ENCODE measurements around the gene ZBTB45.
A peak's percentile ranks its signal among the peaks of the same experiment; 100 is the strongest.
"Not testable (repeated sequence)": the region's sequence is repeated elsewhere in the genome, so short reads cannot be mapped to it uniquely, and the experiment has no call there.

The ZBTB45 gene

DNA sequence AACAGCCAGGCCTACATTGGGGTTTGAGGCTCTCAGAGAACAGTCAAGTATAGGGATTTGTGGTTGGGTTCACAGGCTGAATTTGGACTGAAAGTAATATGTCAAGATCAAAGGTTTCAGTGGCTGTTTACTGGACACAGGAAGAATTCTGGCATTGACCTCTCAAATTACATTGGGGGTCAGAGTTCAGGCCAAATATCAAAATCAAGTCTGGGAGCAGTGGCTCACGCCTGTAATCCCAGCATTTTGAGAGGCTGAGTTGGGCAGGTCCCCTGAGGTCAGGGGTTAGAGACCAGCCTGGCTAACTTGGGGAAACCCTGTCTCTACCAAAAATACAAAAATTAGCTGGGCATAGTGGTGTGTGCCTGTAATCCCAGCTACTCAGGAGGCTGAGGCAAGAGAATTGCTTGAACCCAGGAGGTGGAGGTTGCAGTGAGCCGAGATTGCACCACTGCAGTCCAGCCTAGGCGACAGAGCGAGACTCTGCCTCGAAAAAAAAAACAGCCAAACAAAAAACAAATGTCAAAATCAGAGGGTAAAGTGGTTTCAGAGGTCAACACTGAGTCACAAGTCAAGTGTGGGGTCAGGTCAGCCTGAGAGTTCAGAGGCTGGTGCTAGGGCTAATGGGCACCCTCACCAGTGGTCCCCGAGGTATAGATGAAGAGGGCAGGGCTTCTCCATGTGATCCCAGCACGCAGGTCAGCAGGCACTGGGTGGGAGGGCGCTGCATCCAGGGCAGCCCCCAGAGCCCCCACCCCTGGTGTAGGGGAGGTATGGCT, 9.3 kb downstream of the ZBTB45 start:
- DNase-seq (ENCODE audit: low read depth): no peak

DNA sequence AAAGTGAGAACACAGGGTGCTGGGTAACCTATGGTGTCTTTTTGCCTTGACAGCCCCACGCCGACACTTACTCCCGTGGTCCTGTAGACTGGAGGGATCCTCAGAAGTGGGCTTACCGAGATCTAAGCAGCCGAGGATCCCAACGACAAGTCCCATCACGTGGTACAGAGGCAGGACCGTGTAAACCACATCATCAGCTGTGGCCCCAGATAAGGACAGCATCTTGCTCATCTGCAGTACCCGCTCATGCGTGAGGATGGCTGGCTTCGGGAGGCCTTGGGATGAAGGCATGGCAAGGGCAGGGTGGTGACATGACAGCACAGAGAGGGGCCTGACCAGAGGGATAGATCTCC, 9.9 kb downstream of the ZBTB45 start:
- DNase-seq (ENCODE audit: low read depth): no peak

DNA sequence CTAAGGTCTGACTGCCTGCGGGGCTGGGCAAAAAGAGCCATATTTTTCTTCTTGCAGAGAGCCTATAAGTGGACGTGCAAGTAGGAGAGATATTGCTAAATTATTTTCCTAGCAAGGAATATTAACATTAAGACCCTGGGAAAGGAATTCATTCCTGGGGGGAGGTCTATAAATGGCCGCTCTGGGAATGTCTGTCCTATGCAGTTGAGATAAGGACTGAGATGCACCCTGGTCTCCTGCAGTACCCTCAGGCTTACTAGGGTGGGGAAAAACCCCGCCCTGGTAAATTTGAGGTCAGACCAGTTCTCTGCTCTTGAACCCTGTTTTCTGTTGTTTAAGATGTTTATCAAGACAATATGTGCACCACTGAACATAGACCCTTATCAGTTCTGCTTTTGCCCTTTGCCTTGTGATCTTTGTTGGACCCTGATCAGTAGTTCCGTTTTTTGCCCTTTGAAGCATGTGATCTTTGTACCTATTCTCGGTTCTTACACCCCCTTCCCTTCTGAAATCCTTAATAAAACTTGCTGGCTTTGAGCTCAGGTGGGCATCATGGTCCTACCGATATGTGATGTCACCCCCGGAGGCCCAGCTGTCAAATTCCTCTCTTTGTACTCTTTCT, 11.9 kb downstream of the ZBTB45 start:
- not testable (repeated sequence) for DNase-seq (ENCODE audit: low read depth)

DNA sequence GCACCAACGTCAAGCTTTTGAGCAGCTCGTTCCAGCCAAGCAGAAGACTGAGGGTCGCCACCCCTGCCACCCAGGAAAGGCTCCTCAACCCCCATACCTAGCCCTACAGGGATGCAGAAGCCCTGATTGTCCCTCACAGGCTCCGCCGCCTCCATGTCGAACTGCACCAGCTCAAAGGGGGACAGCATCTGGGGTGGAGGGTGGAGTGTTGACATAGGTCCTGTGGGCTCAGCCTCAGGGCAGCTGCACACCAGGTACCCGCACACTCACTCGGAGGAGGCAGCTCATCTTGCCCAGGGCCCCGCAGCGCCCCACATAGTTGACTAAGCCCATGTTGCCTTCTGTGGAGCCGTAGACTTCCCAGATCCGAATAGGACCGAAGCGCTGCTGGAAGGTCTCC, 19.4 kb downstream of the ZBTB45 start:
- no peak for DNase-seq (ENCODE audit: low read depth)

DNA sequence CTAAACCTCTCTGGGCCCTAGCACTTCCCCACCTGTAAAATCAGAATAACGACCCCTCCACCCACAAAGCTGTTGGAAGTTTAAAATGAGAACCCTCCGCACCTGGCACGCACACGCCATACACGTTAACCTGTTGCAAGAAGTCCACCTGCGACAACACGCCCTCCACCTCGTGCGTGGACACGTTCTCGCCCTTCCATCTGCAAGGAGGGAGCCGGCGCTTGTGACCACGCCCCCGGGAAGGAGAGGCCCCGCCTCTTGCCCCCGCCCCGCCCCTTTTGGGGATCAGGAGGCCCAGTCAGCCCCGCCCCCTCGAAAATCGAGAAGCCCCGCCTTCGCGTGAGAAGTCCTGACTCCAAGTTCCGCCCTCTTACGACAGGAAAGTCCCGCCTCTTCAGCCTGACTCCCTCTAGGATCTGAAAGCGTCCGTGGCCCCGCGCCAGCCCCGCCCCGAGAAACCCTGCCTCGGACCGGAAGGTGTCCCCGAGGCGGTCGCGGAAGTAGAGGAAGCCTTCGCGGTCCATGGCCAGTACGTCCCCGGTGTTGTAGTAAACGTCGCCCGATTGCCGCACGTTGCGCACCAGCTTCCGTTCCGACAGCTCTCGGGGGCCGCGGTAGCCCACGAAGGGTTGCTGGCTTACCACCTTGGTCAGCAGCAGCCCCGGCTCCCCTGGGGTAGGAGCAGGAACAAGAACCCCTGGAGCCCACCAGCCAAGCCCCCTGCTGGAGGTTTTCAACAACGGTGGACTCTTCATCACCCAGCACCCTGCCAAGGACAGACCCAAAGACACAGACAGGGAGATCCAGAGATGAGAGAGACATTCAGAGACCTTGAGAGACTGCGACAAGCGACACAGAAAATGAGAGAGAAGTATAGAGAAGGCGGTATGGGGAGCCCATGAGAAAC, 20.3 kb downstream of the ZBTB45 start:
- peak; percentile 99 for DNase-seq (ENCODE audit: low read depth)

DNA sequence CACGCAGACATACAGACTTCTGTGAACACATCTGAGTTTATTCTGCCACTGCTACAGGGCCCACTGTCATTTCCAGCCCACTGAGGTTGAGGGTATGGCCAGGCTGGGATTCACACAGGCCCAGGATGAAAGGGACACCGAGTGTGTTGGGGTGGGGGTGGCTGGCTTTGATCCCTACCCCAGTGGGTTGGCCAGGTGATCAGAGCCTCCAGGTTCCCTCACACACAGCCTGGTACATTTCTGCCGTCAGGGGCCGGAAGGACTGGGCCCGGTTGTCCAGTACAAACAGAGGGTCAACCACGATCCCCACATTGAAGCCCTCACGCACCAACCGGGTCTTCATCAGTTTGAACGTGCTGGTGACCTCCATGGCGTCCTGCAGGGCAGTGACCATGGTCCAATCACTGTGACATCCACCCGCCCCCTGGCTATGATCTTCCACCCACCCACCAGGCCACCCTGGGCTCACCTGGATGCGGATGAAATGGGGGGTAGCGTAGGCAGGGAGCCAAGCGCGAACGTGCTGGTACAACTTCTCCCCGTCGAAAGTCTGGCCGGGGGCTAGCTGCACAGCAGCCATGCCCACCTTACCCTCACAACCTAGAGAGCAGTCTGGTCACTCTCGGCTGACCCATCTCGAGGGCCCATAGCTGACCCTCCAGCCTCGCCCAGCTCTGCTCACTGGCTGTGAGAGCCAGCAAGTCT, 21.1 kb downstream of the ZBTB45 start:
- DNase-seq (ENCODE audit: low read depth): no peak

DNA sequence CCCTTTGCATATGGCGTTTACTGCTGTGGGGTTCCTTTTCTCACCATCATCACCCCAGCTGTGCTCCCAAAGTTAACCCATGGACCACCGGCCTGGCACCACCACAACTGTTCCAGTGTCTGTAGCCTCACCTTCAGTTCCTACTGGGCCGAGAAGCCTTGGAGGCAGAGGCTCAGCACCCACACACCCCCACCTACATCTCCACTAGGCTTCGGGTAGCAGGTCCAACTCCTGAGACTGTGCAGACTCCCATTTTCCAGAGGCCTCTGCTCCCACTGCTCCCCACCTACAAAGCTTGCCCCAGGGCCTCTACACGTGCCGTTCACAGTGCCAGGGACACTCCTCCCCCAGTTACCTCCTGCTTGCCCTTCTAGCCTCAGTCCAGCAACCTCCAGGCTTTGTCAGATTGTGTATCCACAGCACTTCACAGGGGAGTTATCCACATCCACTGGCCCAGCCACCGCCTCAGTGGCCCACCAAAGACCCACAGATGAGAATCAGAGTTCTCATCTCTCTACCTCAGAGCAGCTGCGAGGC, 21.9 kb downstream of the ZBTB45 start:
- no peak for DNase-seq (ENCODE audit: low read depth)

DNA sequence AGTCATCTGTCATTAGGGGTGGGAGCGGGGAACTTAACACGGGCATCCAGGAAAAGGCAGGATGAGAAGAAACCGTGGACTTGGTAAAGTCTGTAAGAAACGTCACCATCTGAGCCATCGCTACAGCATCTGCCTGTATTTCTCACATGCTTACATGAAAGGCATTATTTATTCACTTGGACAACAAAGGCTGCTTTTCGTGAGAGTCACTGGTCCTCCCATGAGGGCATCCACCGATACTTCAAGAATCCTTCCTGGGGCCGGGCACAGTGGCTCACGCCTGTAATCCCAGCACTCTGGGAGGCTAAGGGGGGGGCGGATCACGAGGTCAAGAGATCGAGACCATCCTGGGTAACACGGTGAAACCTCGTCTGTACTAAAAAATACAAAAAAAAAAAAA, 27.3 kb downstream of the ZBTB45 start:
- no peak for DNase-seq (ENCODE audit: low read depth)

DNA sequence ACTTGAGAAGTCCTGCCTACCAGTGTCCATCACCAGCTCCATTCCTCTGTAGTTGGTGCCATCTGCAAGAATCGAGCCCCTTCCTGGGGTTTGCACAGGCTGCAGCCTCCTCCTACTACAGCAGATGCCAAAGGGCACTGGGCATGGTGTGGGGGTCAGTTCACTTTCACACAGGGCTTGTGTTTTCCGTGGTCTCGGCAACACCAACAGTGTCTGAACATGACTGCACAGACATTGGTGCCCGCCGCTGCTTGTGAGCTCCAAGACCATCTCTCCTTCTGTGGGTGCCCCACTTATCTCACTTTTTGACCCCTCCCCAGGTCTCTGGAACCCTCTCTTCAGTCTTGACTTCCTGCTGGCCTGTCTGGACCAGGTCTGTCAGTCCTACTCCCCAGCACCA, 28.2 kb downstream of the ZBTB45 start:
- DNase-seq (ENCODE audit: low read depth): no peak

DNA sequence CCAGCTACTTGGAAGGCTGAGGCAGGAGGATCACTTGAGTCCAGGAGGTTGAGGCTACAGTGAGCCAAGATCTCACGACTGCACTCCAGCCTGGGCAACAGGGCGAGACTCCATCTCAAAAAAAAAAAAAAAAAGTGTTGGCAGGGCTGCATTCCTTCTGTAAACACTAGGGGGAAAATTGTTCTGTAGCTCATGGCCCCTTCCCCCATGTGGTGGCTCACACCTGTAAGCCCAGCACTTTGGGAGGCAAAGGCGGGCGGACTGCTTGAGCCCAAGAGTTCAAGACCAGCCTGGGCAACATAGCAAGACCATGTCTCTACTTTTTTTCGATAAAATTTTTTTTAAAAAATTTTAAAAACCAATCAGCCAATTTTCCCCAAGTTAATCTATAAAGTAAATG, 35.3 kb downstream of the ZBTB45 start:
- DNase-seq (ENCODE audit: low read depth): not testable (repeated sequence)

DNA sequence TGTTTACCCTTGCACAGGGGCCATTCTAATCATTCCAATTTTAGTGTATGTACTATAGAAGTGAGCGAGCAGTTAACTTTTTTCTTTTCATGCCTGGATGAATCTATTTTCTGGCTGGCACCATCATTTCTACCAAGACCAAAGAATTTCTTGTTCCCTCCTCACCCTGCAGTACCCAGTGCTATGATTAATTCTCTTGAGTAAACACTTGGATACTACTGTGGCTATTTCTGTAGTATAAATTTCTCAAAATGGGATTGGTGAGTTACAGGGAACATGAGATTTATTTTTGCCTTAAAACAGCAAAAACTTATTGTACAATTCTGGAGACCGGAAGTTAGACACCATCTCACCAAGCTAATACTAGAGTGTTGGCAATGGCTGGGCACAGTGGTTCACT, 35.8 kb downstream of the ZBTB45 start:
- no peak for DNase-seq (ENCODE audit: low read depth)

DNA sequence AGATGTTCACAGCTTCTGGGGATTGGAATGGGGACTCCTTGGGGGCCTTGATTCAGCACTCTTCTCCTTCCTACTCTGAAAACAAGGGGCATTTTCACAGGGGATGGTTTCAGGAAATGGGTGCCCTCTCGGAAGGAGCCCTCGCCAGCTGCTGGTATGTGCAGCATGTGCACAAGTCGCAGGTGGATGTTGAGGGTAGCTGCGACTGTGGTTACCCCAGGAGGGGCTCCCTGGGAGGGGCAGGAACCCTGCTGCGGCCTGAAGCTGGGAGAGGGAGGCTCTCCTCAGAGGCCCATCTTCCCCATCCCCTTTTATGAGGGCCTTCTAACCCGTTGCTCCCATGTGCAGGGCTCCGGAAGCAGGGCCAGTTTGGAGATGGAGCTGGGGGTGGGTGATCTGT, 37.2 kb downstream of the ZBTB45 start:
- no peak for DNase-seq (ENCODE audit: low read depth)

DNA sequence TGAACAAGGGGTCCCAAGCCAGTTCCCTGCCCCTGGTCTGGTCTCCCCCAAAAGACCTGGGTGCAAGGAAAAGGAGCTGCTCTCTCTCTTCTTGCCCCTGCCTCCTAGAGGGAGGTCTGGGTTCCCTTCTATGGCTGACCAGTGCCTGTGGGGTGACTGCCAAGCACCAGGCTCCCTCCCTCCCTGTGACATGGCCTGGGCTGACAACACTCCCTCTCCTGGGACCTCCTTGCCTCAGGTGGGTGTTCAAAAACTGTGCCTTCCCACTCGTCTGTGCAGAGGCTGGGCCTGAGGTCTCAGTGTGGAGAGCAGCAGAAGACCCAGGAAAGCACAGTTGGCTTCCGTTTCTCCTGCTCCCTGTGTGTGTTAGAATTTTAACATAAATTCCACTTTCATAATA, 38.8 kb downstream of the ZBTB45 start:
- no peak for DNase-seq (ENCODE audit: low read depth)

DNA sequence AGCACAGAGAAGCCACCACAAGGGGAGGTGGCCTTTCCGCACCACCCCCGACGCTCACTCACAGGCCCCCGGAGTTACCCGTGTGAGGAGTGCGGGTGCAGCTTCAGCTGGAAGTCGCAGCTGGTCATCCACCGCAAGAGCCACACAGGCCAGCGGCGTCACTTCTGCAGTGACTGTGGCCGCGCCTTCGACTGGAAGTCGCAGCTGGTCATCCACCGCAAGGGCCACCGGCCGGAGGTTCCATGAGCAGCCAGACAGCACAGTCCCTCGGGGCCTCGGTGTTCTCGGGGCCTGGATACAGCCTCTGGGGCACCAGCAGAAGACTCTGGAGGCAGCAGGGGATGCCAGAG, 39.2 kb downstream of the ZBTB45 start:
- DNase-seq (ENCODE audit: low read depth): no peak

DNA sequence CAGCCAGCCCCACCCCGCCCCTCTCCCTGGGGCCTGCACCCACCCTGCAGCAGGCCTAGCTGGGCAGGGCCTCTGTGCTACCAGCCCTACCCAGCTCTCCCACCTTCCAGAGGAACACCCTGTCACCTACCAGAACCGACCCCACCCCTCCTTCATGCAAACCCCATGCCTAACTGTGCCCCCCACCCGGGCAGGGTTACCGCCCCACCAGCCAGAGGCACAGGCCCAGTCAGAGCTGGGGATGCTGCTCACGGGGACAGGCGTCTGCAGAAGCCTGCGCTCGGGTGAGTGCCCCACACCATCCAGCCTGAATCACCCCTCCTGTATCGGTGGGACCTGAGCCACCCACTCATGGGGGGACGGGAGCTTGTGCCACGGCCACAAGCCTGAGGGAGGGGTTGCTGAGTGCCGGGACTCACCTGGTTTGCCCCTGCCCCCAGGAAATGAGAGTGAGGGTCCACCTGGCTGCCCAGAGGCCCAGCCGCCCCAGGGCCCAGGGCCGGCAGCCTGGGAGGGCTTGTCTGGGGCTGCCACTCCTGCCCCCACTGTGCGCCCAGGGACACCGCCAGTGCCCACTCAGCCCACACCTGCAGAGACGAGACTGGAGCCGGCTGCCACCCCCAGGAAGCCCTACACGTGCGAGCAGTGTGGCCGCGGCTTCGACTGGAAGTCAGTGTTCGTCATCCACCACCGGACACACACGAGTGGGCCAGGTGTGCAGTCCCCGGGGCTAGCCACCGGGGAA, 39.7 kb downstream of the ZBTB45 start:
- DNase-seq (ENCODE audit: low read depth): no peak

DNA sequence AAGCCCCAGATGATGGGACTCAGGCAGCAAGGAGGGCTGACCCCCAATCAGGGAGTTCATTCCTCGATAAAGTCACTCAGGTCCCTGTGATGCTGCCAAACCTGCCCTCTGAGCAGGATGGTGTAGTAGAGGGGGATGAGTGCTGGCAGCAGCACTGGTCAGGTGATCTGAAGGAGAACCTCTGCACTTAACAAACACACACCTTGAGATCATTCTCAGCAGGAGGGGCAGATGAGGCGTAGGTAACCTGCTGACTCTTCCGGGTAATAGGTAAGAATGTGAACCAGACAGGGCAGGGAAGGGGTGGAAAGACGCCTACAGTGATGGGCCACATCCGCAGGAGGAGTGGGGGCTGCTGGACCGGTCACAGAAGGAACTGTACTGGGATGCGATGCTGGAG, 40.3 kb downstream of the ZBTB45 start:
- DNase-seq (ENCODE audit: low read depth): no peak

DNA sequence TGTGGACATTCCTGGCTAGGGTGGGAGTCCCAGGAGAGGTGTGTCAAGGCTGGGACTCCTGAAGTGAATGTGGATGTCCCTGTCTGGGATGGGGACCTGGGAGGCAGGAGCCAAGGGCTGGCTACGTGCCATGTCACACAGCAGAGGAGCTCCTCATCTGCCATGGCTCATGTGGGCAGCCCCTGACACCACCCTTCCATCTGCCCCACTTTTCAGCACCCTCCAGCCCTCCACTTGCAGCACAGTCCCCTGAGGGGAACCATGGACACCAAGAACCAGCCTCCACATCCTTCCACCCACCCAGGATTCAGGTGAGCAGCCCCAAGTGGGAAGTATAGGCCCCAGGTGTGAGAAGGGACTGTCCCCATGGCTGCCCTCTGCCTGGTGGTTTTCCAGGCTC, 41.7 kb downstream of the ZBTB45 start:
- no peak for DNase-seq (ENCODE audit: low read depth)

DNA sequence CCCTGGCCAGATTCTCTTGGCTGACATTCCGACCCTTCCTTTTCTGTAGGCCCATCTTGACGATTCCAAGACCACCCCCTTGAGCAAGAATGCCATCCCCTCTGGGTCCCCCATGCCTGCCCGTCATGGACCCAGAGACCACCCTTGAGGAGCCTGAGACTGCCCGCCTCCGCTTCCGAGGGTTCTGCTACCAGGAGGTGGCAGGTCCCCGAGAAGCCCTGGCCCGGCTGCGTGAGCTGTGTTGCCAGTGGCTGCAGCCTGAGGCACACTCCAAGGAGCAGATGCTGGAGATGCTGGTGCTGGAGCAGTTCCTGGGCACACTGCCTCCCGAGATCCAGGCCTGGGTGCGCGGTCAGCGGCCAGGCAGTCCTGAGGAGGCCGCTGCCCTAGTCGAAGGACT, 42.5 kb downstream of the ZBTB45 start:
- no peak for DNase-seq (ENCODE audit: low read depth)

DNA sequence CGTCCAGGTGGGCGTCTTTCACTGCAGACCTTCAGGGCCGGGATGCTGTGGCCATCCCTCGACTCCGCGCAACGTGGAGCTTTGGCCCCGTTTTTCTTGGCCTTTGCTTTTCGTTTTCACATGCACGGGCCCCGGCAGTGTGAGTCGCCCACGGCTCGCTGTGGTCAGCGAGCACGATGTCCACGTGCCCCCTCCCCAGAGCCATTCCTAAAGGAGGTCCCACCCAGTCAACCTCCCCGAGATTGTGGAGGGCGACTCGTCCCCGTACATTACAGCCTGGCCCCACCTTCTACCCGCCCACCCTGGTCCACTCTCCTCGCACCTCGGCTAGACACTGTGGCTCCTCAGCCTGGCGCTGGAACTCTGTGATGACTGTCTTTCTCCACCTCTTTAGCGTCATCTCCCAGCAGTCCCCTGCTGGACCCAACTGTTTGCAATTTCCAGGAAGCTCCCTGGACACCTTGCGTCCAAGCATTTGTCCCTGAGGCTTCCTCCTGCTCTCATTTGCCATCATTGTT, 43.1 kb downstream of the ZBTB45 start:
- DNase-seq (ENCODE audit: low read depth): no peak

DNA sequence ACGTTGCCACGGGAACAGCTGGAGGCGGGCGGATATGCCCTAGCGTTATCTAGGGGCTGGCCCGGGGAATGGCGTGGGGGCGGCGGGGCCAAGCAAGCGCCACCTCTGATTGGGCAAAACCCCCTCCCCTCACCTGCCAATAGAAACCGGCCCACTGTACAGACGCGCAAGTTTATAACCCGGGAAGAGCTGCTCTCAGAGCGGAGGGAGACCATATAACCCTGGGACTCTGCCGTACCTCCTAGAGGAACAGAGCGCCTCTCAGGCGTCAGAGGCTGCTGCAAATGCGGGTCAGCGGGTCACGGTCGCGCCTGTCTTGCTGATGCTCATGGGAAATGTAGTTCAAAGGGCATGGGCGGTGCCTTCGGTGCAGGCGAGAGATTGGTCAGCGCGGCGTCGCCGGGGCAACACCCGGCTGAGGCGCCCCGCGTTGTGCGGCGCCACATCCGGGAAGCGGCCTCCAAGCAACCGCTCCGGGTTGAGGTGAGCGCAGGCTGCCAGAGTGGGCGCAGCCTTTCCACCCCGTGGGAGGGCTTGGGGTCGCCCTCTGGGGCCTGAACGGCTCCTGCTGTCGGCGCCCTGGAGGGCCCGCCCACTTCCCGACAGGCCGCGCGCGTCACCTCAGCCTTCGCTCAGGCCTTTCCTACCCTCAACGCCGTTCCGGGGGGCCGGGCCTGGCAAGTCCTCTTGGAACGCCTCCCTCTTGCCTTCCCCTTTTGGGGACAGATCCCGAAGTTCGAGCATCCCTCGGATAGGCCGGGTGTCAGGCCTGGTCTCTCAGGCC, 43.7 kb downstream of the ZBTB45 start, which contains the start of gene ZNF446:
Gene ZNF446, plus strand, starts transcription at position 639 of the 784 bp plus-strand sequence. CDS start 867 bp downstream, outside the sequence.
- peak; percentile 94 for DNase-seq (ENCODE audit: low read depth)
